Head of caudate nucleus (tissue), 42 donors: ENCODE measurements around the gene ITGAX.
A peak's percentile ranks its signal among the peaks of the same experiment; 100 is the strongest.
"Not testable (repeated sequence)": the region's sequence is repeated elsewhere in the genome, so short reads cannot be mapped to it uniquely, and the experiment has no call there.

Experiments
- DNase-seq, 42 donors: peaks; one replicate each; pipeline versions ENCODE4 v3.0.0 to v3.0.0-alpha.2; 2020 to 2021; ENCODE audit warnings: mixed read lengths in 7 of 42
- intact Hi-C: fragments of 100-400 bp; cut with DNase I; formaldehyde crosslinking; loops from one replicate; pipeline ENCODE4 v1.15.0; 2022

ITGAX gene

GRCh38 chr16:31354394-31355291, at the start of gene ITGAX:
Gene ITGAX (plus strand): TSS chr16:31355176. CDS start chr16:31355255, 79 bp downstream.
- DNase-seq = peak in 26 of 42 donors; percentile 12 to 80 (median 38)
- intact Hi-C loops = no loop called here

GRCh38 chr16:31305219-31305618, 49.8 kb upstream of the ITGAX start:
- intact Hi-C loops = no loop called here
- no peak for DNase-seq

- DNase-seq, intact Hi-C loops: not testable (repeated sequence)
These were observed 46.6 kb upstream of the ITGAX start for GRCh38 chr16:31308381-31308780.

- intact Hi-C loops = no loop called here
- no peak for DNase-seq
These were observed 32.5 kb upstream of the ITGAX start for GRCh38 chr16:31322500-31322899.

GRCh38 chr16:31323959-31324629, 30.9 kb upstream of the ITGAX start:
- intact Hi-C loops = no loop called here
- no peak for DNase-seq

GRCh38 chr16:31325171-31325570, 29.8 kb upstream of the ITGAX start:
- intact Hi-C loops = no loop called here
- DNase-seq = no peak

- intact Hi-C loops = no loop called here
- DNase-seq = no peak
These were observed 27.2 kb upstream of the ITGAX start for GRCh38 chr16:31327646-31328225.

- DNase-seq = no peak
- intact Hi-C loops = no loop called here
These were observed 26.5 kb upstream of the ITGAX start for GRCh38 chr16:31328322-31329052.

GRCh38 chr16:31329671-31330552, 25.1 kb upstream of the ITGAX start:
- DNase-seq = no peak
- intact Hi-C loops = no loop called here

- intact Hi-C loops = no loop called here
These were observed 24.5 kb upstream of the ITGAX start for GRCh38 chr16:31330553-31330890.

GRCh38 chr16:31331141-31331764, 23.7 kb upstream of the ITGAX start:
- intact Hi-C loops = no loop called here
- no peak for DNase-seq

More at GRCh38 chr16:31330553-31330890, 24.5 kb upstream of the ITGAX start:
- DNase-seq = no peak

- DNase-seq = no peak
- intact Hi-C loops = no loop called here
These were observed 23.1 kb upstream of the ITGAX start for GRCh38 chr16:31331807-31332301.

- no peak for DNase-seq
- intact Hi-C loops = no loop called here
These were observed 22.4 kb upstream of the ITGAX start for GRCh38 chr16:31332544-31332943.

- intact Hi-C loops = no loop called here
- no peak for DNase-seq
These were observed 21.0 kb upstream of the ITGAX start for GRCh38 chr16:31333686-31334649.

GRCh38 chr16:31334934-31335333, 20.0 kb upstream of the ITGAX start:
- intact Hi-C loops = no loop called here
- peak in 1 of 42 donors; percentile 10 for DNase-seq

GRCh38 chr16:31335431-31335830, 19.5 kb upstream of the ITGAX start:
- intact Hi-C loops = no loop called here
- peak in 1 of 42 donors; percentile 22 for DNase-seq
